ENCODE data around the gene ESF1. TPM values are rescaled to one million over a fixed set of nuclear protein-coding genes. Genes with fewer than 3 reads are reported as not detected.

ESF1 gene
- total RNA-seq, 1 donor from 2014 or later = 14.0 TPM

- Histone ChIP-seq H3K27ac (no peak overlapping the region), H3K4me1 (peaks cover 11% of the 10 kb centered on the region), H3K4me3 (no peak overlapping the region), H3K9me3 (no peaks in the 10 kb centered on the region), H3K27me3 (no peaks in the 10 kb centered on the region), H3K36me3 (peaks cover 0 to 51% of the 10 kb centered on the region in 2 donors)
- DNase-seq (ENCODE audit: extremely low spot score in 2 of 2) = no peak
- intact Hi-C loops (cut with DNase I) = no loop called here
- TF ChIP-seq POLR2AphosphoS5 (IDR thresholded peaks at IDR 0.05; ENCODE audit: insufficient read depth in 1 of 2, low read depth in 1 of 2) (no peak), POLR2A (IDR thresholded peaks at IDR 0.05) (no peak), CTCF (IDR thresholded peaks at IDR 0.05) (no peak)
Observed at GRCh38 chr20:13791540-13792459, 7.1 kb upstream of the ESF1 start.

- intact Hi-C loops (cut with DNase I) = no loop called here
- H3K27me3 ChIP-seq = no peaks in the 10 kb centered on the region
- H3K4me1 ChIP-seq = peaks cover 22% of the 10 kb centered on the region
- TF ChIP-seq CTCF (IDR thresholded peaks at IDR 0.05) (no peak), POLR2AphosphoS5 (IDR thresholded peaks at IDR 0.05; ENCODE audit: insufficient read depth in 1 of 2, low read depth in 1 of 2) (no peak), POLR2A (IDR thresholded peaks at IDR 0.05) (no peak)
- peaks cover 0 to 40% of the 10 kb centered on the region in 2 donors for H3K36me3 ChIP-seq
- no peak overlapping the region for H3K27ac ChIP-seq
- H3K9me3 ChIP-seq = no peaks in the 10 kb centered on the region
- no peak for DNase-seq (ENCODE audit: extremely low spot score in 2 of 2)
- no peak overlapping the region for H3K4me3 ChIP-seq
Observed at GRCh38 chr20:13790708-13791107, 6.0 kb upstream of the ESF1 start.

- Histone ChIP-seq H3K4me3 (no peak overlapping the region), H3K36me3 (peaks cover 0 to 25% of the 10 kb centered on the region in 2 donors), H3K9me3 (no peaks in the 10 kb centered on the region), H3K27me3 (no peaks in the 10 kb centered on the region), H3K4me1 (peaks cover 33% of the 10 kb centered on the region), H3K27ac (no peak overlapping the region)
- TF ChIP-seq POLR2AphosphoS5 (IDR thresholded peaks at IDR 0.05; ENCODE audit: insufficient read depth in 1 of 2, low read depth in 1 of 2) (no peak), POLR2A (IDR thresholded peaks at IDR 0.05) (no peak), CTCF (IDR thresholded peaks at IDR 0.05) (peak in 1 of 3 experiments; percentile 5)
- no peak for DNase-seq (ENCODE audit: extremely low spot score in 2 of 2)
- intact Hi-C loops (cut with DNase I) = no loop called here
Observed at GRCh38 chr20:13788167-13788834, 3.6 kb upstream of the ESF1 start.

- TF ChIP-seq POLR2AphosphoS5 (IDR thresholded peaks at IDR 0.05; ENCODE audit: insufficient read depth in 1 of 2, low read depth in 1 of 2) (no peak), CTCF (IDR thresholded peaks at IDR 0.05) (no peak), POLR2A (IDR thresholded peaks at IDR 0.05) (no peak)
- Histone ChIP-seq H3K4me3 (peak overlapping the region; percentile 80 to 84), H3K27me3 (no peaks in the 10 kb centered on the region), H3K4me1 (peaks cover 34% of the 10 kb centered on the region), H3K36me3 (peaks cover 0 to 22% of the 10 kb centered on the region in 2 donors), H3K9me3 (no peaks in the 10 kb centered on the region), H3K27ac (no peak overlapping the region)
- intact Hi-C loops (cut with DNase I) = no loop called here
- DNase-seq (ENCODE audit: extremely low spot score in 2 of 2) = no peak
Observed at GRCh38 chr20:13786143-13786828, 1.6 kb upstream of the ESF1 start.

Measured in vagina (tissue), 2 donors.